LNCAP (cell line): ENCODE data around the gene ZSCAN29.

Experiments used
- TF ChIP-seq, protein P1 (sequence below): fragments of 450-650 bp; IDR thresholded peaks from 2 replicates; pipeline ENCODE4 v1.5.1; 2017; ENCODE audit warnings: mild to moderate bottlenecking

The ZSCAN29 gene

DNA sequence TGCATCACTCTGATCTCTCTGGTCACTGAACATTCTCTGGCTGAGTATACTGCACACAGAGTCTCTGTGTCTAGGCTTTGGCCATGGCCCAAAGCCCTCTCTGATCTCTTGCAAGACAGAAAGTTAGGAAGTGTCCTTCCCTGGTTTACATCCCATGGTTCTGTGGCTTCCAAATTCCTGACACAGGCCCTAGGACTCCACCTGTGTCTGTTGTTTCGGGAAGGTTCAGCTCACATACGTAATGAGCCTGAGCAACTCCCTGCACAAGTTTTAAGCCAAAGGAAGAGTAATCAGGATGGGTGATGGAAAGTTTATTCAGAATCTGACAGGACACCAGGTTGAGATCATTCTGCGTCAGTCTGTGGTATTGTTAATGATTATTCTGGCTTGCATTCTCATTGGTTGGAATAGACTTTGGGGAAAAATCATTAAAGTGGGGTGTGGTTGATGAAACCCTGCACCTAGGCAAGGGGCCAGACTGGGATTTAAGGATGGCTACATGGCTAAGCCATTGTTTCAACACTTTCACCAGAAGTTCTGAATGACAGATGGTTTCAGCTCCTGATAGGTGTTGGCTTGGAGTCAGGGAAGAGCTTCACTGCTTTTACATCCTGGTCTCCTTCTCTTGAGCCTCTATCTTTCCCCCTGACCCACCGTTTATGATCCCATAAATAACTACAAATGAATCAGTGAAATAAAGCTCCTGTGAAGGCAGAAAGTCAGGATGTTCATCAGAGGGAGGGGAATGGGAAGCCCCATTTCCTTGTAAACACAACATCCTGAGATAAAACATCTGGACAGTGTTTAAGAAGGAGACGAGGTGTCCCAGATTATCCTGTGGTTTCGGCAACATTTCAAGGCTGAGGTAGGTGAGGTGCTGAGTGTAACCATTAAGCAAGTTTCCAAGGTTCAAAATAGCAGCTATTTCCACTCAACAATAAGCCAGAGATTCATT lies 54.5 kb downstream of the ZSCAN29 start:
- TF ChIP-seq, protein P1, sequence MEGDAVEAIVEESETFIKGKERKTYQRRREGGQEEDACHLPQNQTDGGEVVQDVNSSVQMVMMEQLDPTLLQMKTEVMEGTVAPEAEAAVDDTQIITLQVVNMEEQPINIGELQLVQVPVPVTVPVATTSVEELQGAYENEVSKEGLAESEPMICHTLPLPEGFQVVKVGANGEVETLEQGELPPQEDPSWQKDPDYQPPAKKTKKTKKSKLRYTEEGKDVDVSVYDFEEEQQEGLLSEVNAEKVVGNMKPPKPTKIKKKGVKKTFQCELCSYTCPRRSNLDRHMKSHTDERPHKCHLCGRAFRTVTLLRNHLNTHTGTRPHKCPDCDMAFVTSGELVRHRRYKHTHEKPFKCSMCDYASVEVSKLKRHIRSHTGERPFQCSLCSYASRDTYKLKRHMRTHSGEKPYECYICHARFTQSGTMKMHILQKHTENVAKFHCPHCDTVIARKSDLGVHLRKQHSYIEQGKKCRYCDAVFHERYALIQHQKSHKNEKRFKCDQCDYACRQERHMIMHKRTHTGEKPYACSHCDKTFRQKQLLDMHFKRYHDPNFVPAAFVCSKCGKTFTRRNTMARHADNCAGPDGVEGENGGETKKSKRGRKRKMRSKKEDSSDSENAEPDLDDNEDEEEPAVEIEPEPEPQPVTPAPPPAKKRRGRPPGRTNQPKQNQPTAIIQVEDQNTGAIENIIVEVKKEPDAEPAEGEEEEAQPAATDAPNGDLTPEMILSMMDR = no peak

DNA sequence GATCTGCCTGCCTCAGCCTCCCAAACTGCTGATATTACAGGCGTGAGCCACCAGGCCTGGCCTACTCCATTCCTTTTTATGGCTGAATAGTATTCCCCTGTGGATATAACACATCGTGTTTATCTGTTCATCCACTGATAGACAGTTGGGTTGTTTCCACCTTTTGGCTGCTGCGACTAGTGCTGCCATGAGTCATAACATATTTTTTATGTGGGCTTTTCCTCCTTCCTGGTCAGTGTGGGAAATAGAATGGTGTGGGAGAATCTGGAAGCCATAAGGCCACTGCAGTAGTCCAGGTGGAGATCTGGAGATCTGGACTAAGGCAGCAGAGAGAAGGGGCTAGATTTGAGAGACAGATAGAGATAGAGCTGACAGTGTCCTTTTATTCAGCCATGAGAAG lies 56.7 kb downstream of the ZSCAN29 start:
- TF ChIP-seq, protein P1 = no peak

DNA sequence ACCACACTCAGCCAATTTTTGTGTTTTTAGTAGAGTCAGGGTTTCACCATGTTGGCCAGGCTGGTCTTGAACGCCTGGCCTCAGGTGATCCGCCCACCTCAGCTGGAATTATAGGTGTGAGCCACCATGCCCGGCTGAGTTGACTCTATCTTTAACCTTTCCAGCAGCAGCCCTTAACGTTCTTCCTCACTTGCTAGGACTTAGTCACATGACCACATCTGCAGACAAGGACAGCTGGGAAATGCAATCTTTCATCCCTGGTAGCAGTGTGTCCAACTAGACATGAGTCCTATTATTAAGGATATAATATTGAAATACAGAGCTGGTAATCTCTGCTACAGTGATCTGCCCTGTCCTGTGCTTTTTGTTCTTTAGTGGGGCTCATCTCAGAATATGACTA lies 58.5 kb downstream of the ZSCAN29 start:
- TF ChIP-seq, protein P1 = no peak
